Measurements from ENCODE around the gene SMC4. TPM values are rescaled to one million over a fixed set of nuclear protein-coding genes. Genes with fewer than 3 reads are reported as not detected.

The SMC4 gene
- total RNA-seq, 1 experiment from 2014 or later: 183 TPM

GRCh38 chr3:160448845-160449635, 49.6 kb downstream of the SMC4 start:
- peaks cover 11% of the 10 kb centered on the region; the same call in 1 of the 2 replicates for H3K36me3 ChIP-seq (ENCODE audit: low read depth, low read length)
- no peaks in the 10 kb centered on the region for H3F3A ChIP-seq (ENCODE audit: low read length, unreplicated experiment)
- DNase-seq (peak; percentile 28), ATAC-seq (peak; percentile 71)
- H4K20me1 ChIP-seq (ENCODE audit: low read length): peaks cover 9% of the 10 kb centered on the region; the same call in 1 of the 2 replicates
- peak overlapping the region; percentile 91 for H3K4me2 ChIP-seq (ENCODE audit: low read length)
- peak overlapping the region; percentile 76 for H3K4me3 ChIP-seq (ENCODE audit: low read length)
- H3K9ac ChIP-seq (ENCODE audit: low read length): peak overlapping the region; percentile 69
- TF ChIP-seq EZH2phosphoT487 (IDR thresholded peaks at IDR 0.05; ENCODE audit: borderline replicate concordance, low read length) (no peak), CTCF (conservative IDR thresholded peaks at IDR 0.05; ENCODE audit: low read depth, low read length) (no peak), EZH2 (IDR thresholded peaks at IDR 0.05; ENCODE audit: low read length, unreplicated experiment) (no peak)
- no peaks in the 10 kb centered on the region for H3K9me3 ChIP-seq (ENCODE audit: low read length)
- peaks cover 48% of the 10 kb centered on the region for H3K4me1 ChIP-seq (ENCODE audit: insufficient read depth, low read length)
- TSS peak; percentile 68 for BruUV-seq (replicated peaks)
- no peaks in the 10 kb centered on the region for H3K9me2 ChIP-seq (replicated peaks; ENCODE audit: low read length)
- POLR2A ChIA-PET (ENCODE audit: unreplicated experiment): interaction anchor here (0.5 to 0.7 kb wide), 4 partner anchors 14 to 172 kb away, joined by 3 to 5 read pairs (median 4); no protein-coding TSS in a partner anchor
- peaks cover 52% of the 10 kb centered on the region for H3K79me2 ChIP-seq (ENCODE audit: low read length)
- intact Hi-C loops (cut with micrococcal nuclease): loop anchor here (2.0 to 5.0 kb wide), 2 partner anchors 44 to 113 kb away; no protein-coding TSS in a partner anchor
- H2AFZ ChIP-seq (ENCODE audit: low read length): peak overlapping the region; percentile 77
- H3K27me3 ChIP-seq (ENCODE audit: low read length): no peaks in the 10 kb centered on the region
- CTCF ChIA-PET: no interaction called here
- H3K27ac ChIP-seq (ENCODE audit: low read length): peak overlapping the region; percentile 69

GRCh38 chr3:160449636-160450598, 50.5 kb downstream of the SMC4 start, which contains the start of gene TRIM59:
TSS of gene TRIM59 (minus strand) at chr3:160449786. CDS start at chr3:160439183, 10,603 bp downstream.
- H3K4me1 ChIP-seq (ENCODE audit: insufficient read depth, low read length): peaks cover 42% of the 10 kb centered on the region
- POLR2A ChIA-PET (ENCODE audit: unreplicated experiment): no interaction called here

More at GRCh38 chr3:160449636-160450598, 50.5 kb downstream of the SMC4 start, which contains the start of gene TRIM59:
- no peaks in the 10 kb centered on the region for H3K27me3 ChIP-seq (ENCODE audit: low read length)
- ATAC-seq: peak; percentile 87
- H3F3A ChIP-seq (ENCODE audit: low read length, unreplicated experiment): no peaks in the 10 kb centered on the region
- CTCF ChIA-PET: interaction anchor here (0.6 kb wide), 3 partner anchors 33 to 443 kb away, joined by 3 to 6 read pairs (median 3); no protein-coding TSS in a partner anchor
- no peaks in the 10 kb centered on the region for H3K9me2 ChIP-seq (replicated peaks; ENCODE audit: low read length)
- H3K36me3 ChIP-seq (ENCODE audit: low read depth, low read length): peaks cover 6% of the 10 kb centered on the region; the same call in 1 of the 2 replicates
- peak within 1 kb of the TSS; percentile 77 for H2AFZ ChIP-seq (ENCODE audit: low read length)
- intact Hi-C loops (cut with micrococcal nuclease): loop anchor here (2.0 to 5.0 kb wide), 3 partner anchors 37 to 112 kb away; no protein-coding TSS in a partner anchor
- peak within 1 kb of the TSS; percentile 76 for H3K4me3 ChIP-seq (ENCODE audit: low read length)
- no peak for TF ChIP-seq EZH2 (IDR thresholded peaks at IDR 0.05; ENCODE audit: low read length, unreplicated experiment)
- no peak for TF ChIP-seq EZH2phosphoT487 (IDR thresholded peaks at IDR 0.05; ENCODE audit: borderline replicate concordance, low read length)
- TF ChIP-seq CTCF (conservative IDR thresholded peaks at IDR 0.05; ENCODE audit: low read depth, low read length): no peak
- DNase-seq: peak; percentile 97
- peak within 1 kb of the TSS; percentile 69 for H3K9ac ChIP-seq (ENCODE audit: low read length)
- H4K20me1 ChIP-seq (ENCODE audit: low read length): peaks cover 9% of the 10 kb centered on the region; the same call in 1 of the 2 replicates
- H3K9me3 ChIP-seq (ENCODE audit: low read length): no peaks in the 10 kb centered on the region
- TSS peak; percentile 63 for BruUV-seq (replicated peaks)
- H3K79me2 ChIP-seq (ENCODE audit: low read length): peaks cover 44% of the 10 kb centered on the region
- H3K27ac ChIP-seq (ENCODE audit: low read length): peak within 1 kb of the TSS; percentile 69
- peak within 1 kb of the TSS; percentile 91 for H3K4me2 ChIP-seq (ENCODE audit: low read length)
